HUES6 (cell line): ENCODE results near the gene CFAP61.
"Not testable (repeated sequence)": the region's sequence is repeated elsewhere in the genome, so short reads cannot be mapped to it uniquely, and the experiment has no call there.

ENCODE experiments used
- H3K27ac ChIP-seq: 2 replicates; pipeline ENCODE4 v1.7.0; 2013; ENCODE audit warnings: low read depth, mild to moderate bottlenecking, low read length, inconsistent platforms
- H3K27me3 ChIP-seq: 2 replicates; pipeline ENCODE4 v1.6.1; 2013; ENCODE audit warnings: low read length; ENCODE audit not compliant: control insufficient read depth, insufficient read depth
- H3K36me3 ChIP-seq: 2 replicates; pipeline ENCODE4 v1.6.1; 2013; ENCODE audit warnings: low read length; ENCODE audit not compliant: control insufficient read depth, insufficient read depth
- H3K4me1 ChIP-seq: 2 replicates; pipeline ENCODE4 v1.6.1; 2013; ENCODE audit warnings: low read length; ENCODE audit not compliant: control insufficient read depth, insufficient read depth
- H3K4me3 ChIP-seq: 2 replicates; pipeline ENCODE4 v1.5.1; 2013; ENCODE audit warnings: low read depth, low read length
- H3K9ac ChIP-seq: one replicate; pipeline ENCODE4 v1.6.1; 2013; ENCODE audit warnings: mild to moderate bottlenecking, low read length
- H3K9me3 ChIP-seq: 2 replicates; pipeline ENCODE4 v1.6.1; 2013; ENCODE audit warnings: low read depth, low read length; ENCODE audit not compliant: control insufficient read depth, insufficient read depth

The CFAP61 gene

DNA sequence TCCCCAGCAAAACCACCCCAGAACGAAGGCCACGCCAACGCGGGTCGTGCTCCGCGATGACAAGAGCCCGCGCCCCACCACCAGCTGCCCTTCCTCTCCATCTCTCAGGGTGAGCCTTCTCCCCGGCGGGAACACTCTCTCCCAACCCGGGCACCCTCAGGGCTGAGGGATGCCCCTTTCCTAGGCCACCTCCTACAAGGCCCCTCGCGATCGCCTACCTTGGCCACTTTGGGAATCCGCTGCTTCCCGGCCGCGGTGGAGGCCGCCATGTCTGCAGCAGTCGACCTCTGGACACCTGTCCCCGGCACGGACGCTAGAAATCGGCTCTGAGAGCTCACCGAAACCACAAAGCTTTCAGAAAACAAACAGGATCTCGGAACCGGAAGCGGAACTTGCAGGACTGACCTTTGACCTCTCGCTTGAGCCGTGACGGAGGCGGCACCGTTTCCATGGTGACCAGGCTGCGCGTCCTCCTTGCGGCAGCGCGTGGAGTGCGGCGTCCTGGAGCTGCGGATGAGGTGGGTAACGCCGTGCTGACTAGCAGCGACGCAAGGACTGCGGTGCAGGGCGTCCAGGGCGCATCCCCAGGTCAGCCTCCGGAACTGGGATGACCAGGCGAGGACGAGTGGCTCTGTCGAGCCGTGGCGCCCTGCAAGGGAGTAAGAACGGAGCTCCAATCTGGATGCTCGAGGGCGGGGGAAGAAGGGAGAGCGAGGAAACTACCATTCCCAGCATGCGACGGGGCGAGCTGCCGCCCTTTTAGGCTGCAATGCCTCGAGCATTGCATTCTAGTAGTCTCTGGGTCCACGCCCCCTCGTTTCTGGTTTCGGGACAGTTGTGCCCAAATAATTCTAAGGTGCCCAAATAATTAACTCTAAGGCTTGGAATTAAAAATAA, at the start of gene CFAP61, which contains the start of gene CRNKL1:
CFAP61 (plus strand) TSS at position 459 of the 897 bp plus-strand sequence. CDS start 4,122 bp downstream, outside the sequence.
CRNKL1 (minus strand) TSS at position 393 of the 897 bp plus-strand sequence; CDS start at position 269, 124 bp downstream.
- Histone ChIP-seq H3K36me3 (peaks cover 31% of the 10 kb centered on the region), H3K4me1 (no peaks in the 10 kb centered on the region), H3K9me3 (no peaks in the 10 kb centered on the region), H3K27me3 (no peaks in the 10 kb centered on the region), H3K4me3 (peak within 1 kb of the TSS; percentile 90), H3K27ac (peak within 1 kb of the TSS; percentile 44), H3K9ac (peak within 1 kb of the TSS; percentile 81)

DNA sequence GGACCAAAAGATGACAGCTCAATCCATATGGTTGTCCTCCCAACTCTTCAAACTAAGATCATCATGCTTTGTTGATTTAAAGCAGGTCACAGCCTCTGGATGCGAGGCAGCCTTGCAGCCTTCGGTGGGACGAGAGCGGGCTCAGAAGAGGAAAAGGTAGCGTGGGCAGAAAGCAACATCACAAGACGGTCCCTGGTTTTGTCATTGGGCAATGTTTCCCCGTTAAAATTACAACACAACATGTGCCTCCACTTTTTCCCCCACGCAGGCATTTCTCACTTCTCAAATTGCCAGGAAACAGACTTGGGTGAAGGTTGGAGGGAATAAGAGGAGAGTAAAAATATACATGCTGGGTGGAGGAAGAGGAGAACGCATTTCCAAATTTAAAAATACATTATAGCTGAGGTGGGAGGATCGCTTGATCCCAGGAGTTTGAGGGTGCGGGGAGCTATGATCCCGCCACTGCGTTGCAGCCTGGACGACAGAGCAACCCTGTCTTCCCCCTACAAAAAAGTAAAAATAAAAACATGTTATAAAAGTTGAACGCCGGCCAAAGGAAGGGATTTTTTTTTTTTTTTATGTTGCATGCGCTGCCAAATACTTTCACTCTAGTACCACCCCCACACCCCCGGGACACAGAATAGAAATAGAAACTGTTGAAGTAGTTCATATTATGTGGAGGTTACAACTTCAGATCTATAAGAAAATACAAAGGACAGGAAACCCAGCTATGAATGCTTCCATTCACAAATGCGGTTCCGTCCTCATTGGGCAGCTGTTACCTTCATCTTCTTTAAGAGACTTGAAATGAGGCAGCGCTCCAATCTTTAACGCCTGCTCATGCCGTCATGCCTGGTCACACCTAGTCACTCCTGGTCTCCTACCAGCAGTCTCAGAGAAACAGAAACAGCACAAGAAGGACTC, 49.0 kb upstream of the CFAP61 start:
- Histone ChIP-seq H3K36me3 (no peaks in the 10 kb centered on the region), H3K27me3 (no peaks in the 10 kb centered on the region), H3K27ac (no peak overlapping the region), H3K4me1 (peaks cover 9% of the 10 kb centered on the region; the same call in 1 of the 2 replicates), H3K9me3 (no peaks in the 10 kb centered on the region), H3K4me3 (no peak overlapping the region), H3K9ac (no peak overlapping the region)

- not testable (repeated sequence) for H3K27me3 ChIP-seq, H3K4me3 ChIP-seq, H3K9ac ChIP-seq, H3K4me1 ChIP-seq, H3K9me3 ChIP-seq, H3K36me3 ChIP-seq, H3K27ac ChIP-seq
Measured at GRCh38 chr20:20003955-20004322, 48.4 kb upstream of the CFAP61 start.

- no peaks in the 10 kb centered on the region for H3K9me3 ChIP-seq
- H3K27me3 ChIP-seq: no peaks in the 10 kb centered on the region
- H3K36me3 ChIP-seq: no peaks in the 10 kb centered on the region
- peaks cover 15% of the 10 kb centered on the region; the same call in 1 of the 2 replicates for H3K4me1 ChIP-seq
- H3K9ac ChIP-seq: no peak overlapping the region
- no peak overlapping the region for H3K27ac ChIP-seq
- H3K4me3 ChIP-seq: no peak overlapping the region
Measured at GRCh38 chr20:20005342-20005741, 47.0 kb upstream of the CFAP61 start.

GRCh38 chr20:20009784-20010253, 42.5 kb upstream of the CFAP61 start:
- Histone ChIP-seq H3K4me3 (no peak overlapping the region), H3K27me3 (no peaks in the 10 kb centered on the region), H3K27ac (no peak overlapping the region), H3K9me3 (no peaks in the 10 kb centered on the region), H3K36me3 (no peaks in the 10 kb centered on the region), H3K9ac (no peak overlapping the region), H3K4me1 (peaks cover 10% of the 10 kb centered on the region)

DNA sequence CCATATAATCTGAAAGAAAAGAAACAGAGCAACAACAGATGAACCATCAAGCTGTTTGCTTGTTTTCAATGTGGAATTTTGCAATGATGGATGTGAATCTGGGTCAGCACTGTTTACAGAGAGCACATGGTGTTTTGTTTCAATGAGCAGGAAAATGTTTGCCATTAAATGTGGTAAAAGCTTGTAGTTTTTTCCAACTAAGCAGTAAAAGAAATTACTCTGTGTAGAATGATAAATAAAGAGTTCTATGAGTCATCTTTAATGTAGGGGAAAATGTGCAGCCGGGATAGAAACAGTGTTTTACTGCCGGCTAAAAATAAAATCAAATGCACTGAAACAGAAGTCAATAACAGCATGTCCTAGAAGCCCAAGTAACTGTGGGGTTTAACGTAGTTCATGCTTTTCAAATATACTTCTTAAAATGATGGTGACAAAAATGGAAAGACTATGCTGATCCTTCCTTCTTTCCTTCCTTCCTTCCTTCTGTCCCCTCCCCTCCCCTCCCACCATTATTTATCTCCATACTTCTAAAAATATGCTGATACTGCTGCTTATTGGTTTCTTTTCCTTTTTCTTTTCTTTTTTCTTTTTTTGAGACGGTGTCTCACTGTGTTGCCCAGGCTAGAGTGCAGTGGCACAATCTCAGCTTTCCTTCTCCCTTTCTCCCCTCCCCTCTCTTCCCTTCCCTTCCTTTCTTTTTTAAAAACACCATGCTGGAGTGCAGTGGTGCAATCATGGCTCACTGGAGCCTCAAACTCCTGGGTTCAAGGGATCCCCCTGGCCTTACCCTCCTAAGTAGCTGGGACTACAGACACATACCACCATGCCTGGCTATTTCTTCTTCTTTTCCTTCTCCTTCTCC, 41.5 kb upstream of the CFAP61 start:
- no peak overlapping the region for H3K9ac ChIP-seq

GRCh38 chr20:20012541-20012940, 39.8 kb upstream of the CFAP61 start:
- Histone ChIP-seq H3K4me3 (no peak overlapping the region), H3K27me3 (no peaks in the 10 kb centered on the region), H3K27ac (no peak overlapping the region), H3K4me1 (peaks cover 6% of the 10 kb centered on the region), H3K36me3 (no peaks in the 10 kb centered on the region), H3K9me3 (no peaks in the 10 kb centered on the region), H3K9ac (no peak overlapping the region)

More for the DNA sequence above, 41.5 kb upstream of the CFAP61 start:
- H3K4me3 ChIP-seq: no peak overlapping the region
- no peak overlapping the region for H3K27ac ChIP-seq
- no peaks in the 10 kb centered on the region for H3K27me3 ChIP-seq
- H3K36me3 ChIP-seq: no peaks in the 10 kb centered on the region
- peaks cover 6% of the 10 kb centered on the region for H3K4me1 ChIP-seq
- H3K9me3 ChIP-seq: no peaks in the 10 kb centered on the region

GRCh38 chr20:20014659-20015058, 37.7 kb upstream of the CFAP61 start:
- H3K27me3 ChIP-seq: no peaks in the 10 kb centered on the region
- H3K4me1 ChIP-seq: peaks cover 11% of the 10 kb centered on the region
- H3K27ac ChIP-seq: no peak overlapping the region

GRCh38 chr20:20017001-20017843, 35.1 kb upstream of the CFAP61 start, which contains the start of gene NAA20:
NAA20 (plus strand) TSS chr20:20017362; CDS start chr20:20017397, 35 bp downstream.
- Histone ChIP-seq H3K27me3 (no peaks in the 10 kb centered on the region), H3K4me1 (peaks cover 6% of the 10 kb centered on the region; the same call in 1 of the 2 replicates), H3K36me3 (no peaks in the 10 kb centered on the region), H3K4me3 (peak within 1 kb of the TSS; percentile 69), H3K27ac (peak within 1 kb of the TSS; percentile 60; the same call in 1 of the 2 replicates), H3K9ac (peak within 1 kb of the TSS; percentile 83), H3K9me3 (no peaks in the 10 kb centered on the region)

More at GRCh38 chr20:20014659-20015058, 37.7 kb upstream of the CFAP61 start:
- H3K9ac ChIP-seq: no peak overlapping the region
- no peak overlapping the region for H3K4me3 ChIP-seq
- H3K9me3 ChIP-seq: no peaks in the 10 kb centered on the region
- no peaks in the 10 kb centered on the region for H3K36me3 ChIP-seq
